SU-DHL-6 (cell line): ENCODE data around the gene MT1H.
"Not testable (repeated sequence)": the region's sequence is repeated elsewhere in the genome, so short reads cannot be mapped to it uniquely, and the experiment has no call there.

ENCODE experiments used
- H2AFZ ChIP-seq: fragments of 200-600 bp; sonication (generic); 2 replicates; pipeline ENCODE4 v1.6.1; 2014; ENCODE audit warnings: low read depth, mild to moderate bottlenecking, moderate library complexity, mixed read lengths, antibody characterized with exemption, low read length; ENCODE audit not compliant: severe bottlenecking
- H3F3A ChIP-seq: fragments of 200-600 bp; shearing (Covaris generic); 2 replicates; pipeline ENCODE4 v1.6.0; 2016; ENCODE audit warnings: antibody characterized with exemption, mild to moderate bottlenecking; ENCODE audit not compliant: insufficient read depth
- H3K27ac ChIP-seq: fragments of 200-600 bp; sonication (generic); 2 replicates; pipeline ENCODE4 v1.5.1; 2016; ENCODE audit warnings: low read depth, mild to moderate bottlenecking, low read length, moderate library complexity, mixed read lengths
- H3K27me3 ChIP-seq: fragments of 200-600 bp; sonication (generic), shearing (Covaris generic); 2 replicates; pipeline ENCODE4 v1.6.0; 2014; ENCODE audit warnings: mild to moderate bottlenecking, low read length
- H3K36me3 ChIP-seq: fragments of 200-600 bp; sonication (generic); 2 replicates; pipeline ENCODE4 v1.6.1; 2014; ENCODE audit warnings: mild to moderate bottlenecking, low read length, mixed read lengths
- H3K4me2 ChIP-seq: fragments of 300-600, 200-600 bp; shearing (Covaris generic), sonication (generic); 2 replicates; pipeline ENCODE4 v1.6.0; 2014; ENCODE audit warnings: low read length, low read depth, mild to moderate bottlenecking; ENCODE audit not compliant: poor library complexity, severe bottlenecking
- H3K4me3 ChIP-seq: fragments of 200-600 bp; sonication (generic); 2 replicates; pipeline ENCODE4 v1.5.1; 2014; ENCODE audit warnings: antibody characterized with exemption, low read length, mild to moderate bottlenecking, mixed read lengths; ENCODE audit not compliant: insufficient read depth, poor library complexity, severe bottlenecking
- H3K79me2 ChIP-seq: fragments of 200-600 bp; sonication (generic); 2 replicates; pipeline ENCODE4 v1.6.1; 2014; ENCODE audit warnings: mild to moderate bottlenecking, low read length, moderate library complexity; ENCODE audit not compliant: insufficient read depth
- H3K9ac ChIP-seq: fragments of 200-600 bp; sonication (generic); 2 replicates; pipeline ENCODE4 v1.7.0; 2014; ENCODE audit warnings: mild to moderate bottlenecking, low read length
- H3K9me2 ChIP-seq: fragments of 200-600 bp; sonication (generic); replicated peaks from 2 replicates; pipeline ENCODE4 v1.6.1; 2014; ENCODE audit warnings: low read length; ENCODE audit not compliant: insufficient read depth
- H3K9me3 ChIP-seq: fragments of 200-600 bp; sonication (generic); 2 replicates; pipeline ENCODE4 v1.6.1; 2014; ENCODE audit warnings: low read length, mixed read lengths; ENCODE audit not compliant: insufficient read depth
- H4K20me1 ChIP-seq: fragments of 200-600 bp; sonication (generic); 2 replicates; pipeline ENCODE4 v1.6.1; 2014; ENCODE audit warnings: low read depth, mild to moderate bottlenecking, antibody characterized with exemption, low read length, moderate library complexity, mixed read lengths
- CTCF ChIP-seq: fragments of 200-600 bp; sonication (generic); IDR thresholded peaks from one replicate; pipeline ENCODE4 v1.5.1; 2017; ENCODE audit warnings: antibody characterized with exemption, mild to moderate bottlenecking, low read length, moderate library complexity; ENCODE audit not compliant: insufficient read depth, poor library complexity, severe bottlenecking
- EZH2phosphoT487 ChIP-seq: fragments of 200-600 bp; sonication (generic), shearing (Covaris generic); conservative IDR thresholded peaks from 2 replicates; pipeline ENCODE4 v1.6.1; 2018; ENCODE audit warnings: mild to moderate bottlenecking, antibody characterized with exemption, low read length, moderate library complexity, mixed read lengths

Gene MT1H

GRCh38 chr16:56669005-56669839 is at the start of gene MT1H:
Gene MT1H (plus strand): TSS chr16:56669814. CDS start chr16:56669885, 71 bp downstream.
- no peak for TF ChIP-seq EZH2phosphoT487
- no peak for TF ChIP-seq CTCF
- Histone ChIP-seq H2AFZ (no peak within 1 kb of the TSS), H3K4me2 (no peak within 1 kb of the TSS)

GRCh38 chr16:56620339-56620897 is 49.2 kb upstream of the MT1H start:
- no peaks in the 10 kb centered on the region for H3K9me2 ChIP-seq
- H3K9me3 ChIP-seq, result no peaks in the 10 kb centered on the region
- H4K20me1 ChIP-seq, result no peaks in the 10 kb centered on the region
- H2AFZ ChIP-seq, result no peak overlapping the region
- no peak overlapping the region for H3K27ac ChIP-seq
- H3K4me3 ChIP-seq, result no peak overlapping the region
- H3K4me2 ChIP-seq, result no peak overlapping the region
- H3F3A ChIP-seq, result no peaks in the 10 kb centered on the region
- no peak overlapping the region for H3K9ac ChIP-seq
- no peak for TF ChIP-seq EZH2phosphoT487
- TF ChIP-seq CTCF, result no peak
- no peaks in the 10 kb centered on the region; the same call in 1 of the 2 replicates for H3K27me3 ChIP-seq
- H3K36me3 ChIP-seq, result no peaks in the 10 kb centered on the region
- H3K79me2 ChIP-seq, result no peaks in the 10 kb centered on the region

More at GRCh38 chr16:56669005-56669839, at the start of gene MT1H:
- Histone ChIP-seq H3K4me3 (no peak within 1 kb of the TSS), H3K79me2 (no peaks in the 10 kb centered on the region), H3K27me3 (no peaks in the 10 kb centered on the region), H3K9me2 (no peaks in the 10 kb centered on the region), H4K20me1 (no peaks in the 10 kb centered on the region), H3K9me3 (no peaks in the 10 kb centered on the region), H3K36me3 (no peaks in the 10 kb centered on the region), H3F3A (no peaks in the 10 kb centered on the region), H3K9ac (no peak within 1 kb of the TSS), H3K27ac (no peak within 1 kb of the TSS)

- not testable (repeated sequence) for H3F3A ChIP-seq, H3K27me3 ChIP-seq, H3K27ac ChIP-seq, H3K4me2 ChIP-seq, H3K4me3 ChIP-seq, H3K9me2 ChIP-seq, H3K9ac ChIP-seq, H3K36me3 ChIP-seq, H4K20me1 ChIP-seq, H2AFZ ChIP-seq, H3K79me2 ChIP-seq, H3K9me3 ChIP-seq
Observed at GRCh38 chr16:56621665-56622445, 47.8 kb upstream of the MT1H start.

GRCh38 chr16:56623184-56623583 is 46.4 kb upstream of the MT1H start:
- H3K9me2 ChIP-seq, H3F3A ChIP-seq, H3K36me3 ChIP-seq, H2AFZ ChIP-seq, H3K4me3 ChIP-seq, H3K4me2 ChIP-seq, H3K9ac ChIP-seq, H3K27me3 ChIP-seq, H3K79me2 ChIP-seq, H3K27ac ChIP-seq, H3K9me3 ChIP-seq, H4K20me1 ChIP-seq: not testable (repeated sequence)
